SIG-M5 (cell line): ENCODE data around the gene CEACAM21.
"Not testable (repeated sequence)": the region's sequence is repeated elsewhere in the genome, so short reads cannot be mapped to it uniquely, and the experiment has no call there.

Experiments
- DNase-seq: peaks from one replicate; lab custom pipeline; 2025; lab: John Stamatoyannopoulos, UW

CEACAM21 gene

GRCh38 chr19:41549884-41550283, 26.1 kb upstream of the CEACAM21 start:
- no peak for DNase-seq

GRCh38 chr19:41551212-41551610, 24.8 kb upstream of the CEACAM21 start:
- no peak for DNase-seq

- no peak for DNase-seq
These were observed 24.3 kb upstream of the CEACAM21 start for GRCh38 chr19:41551711-41552110.

- DNase-seq, result no peak
These were observed 23.4 kb upstream of the CEACAM21 start for GRCh38 chr19:41552558-41552957.

- DNase-seq, result no peak
These were observed 22.2 kb upstream of the CEACAM21 start for GRCh38 chr19:41553804-41554203.

GRCh38 chr19:41554907-41555306, 21.1 kb upstream of the CEACAM21 start:
- DNase-seq, result no peak

- DNase-seq, result no peak
These were observed 20.2 kb upstream of the CEACAM21 start for GRCh38 chr19:41555748-41556147.

- no peak for DNase-seq
These were observed 12.0 kb upstream of the CEACAM21 start for GRCh38 chr19:41563854-41564514.

- DNase-seq, result no peak
These were observed 11.2 kb upstream of the CEACAM21 start for GRCh38 chr19:41564515-41565378.

GRCh38 chr19:41565379-41565720, 10.6 kb upstream of the CEACAM21 start:
- DNase-seq, result no peak

- DNase-seq, result no peak
These were observed 10.0 kb upstream of the CEACAM21 start for GRCh38 chr19:41566001-41566400.

GRCh38 chr19:41569481-41570150, 6.3 kb upstream of the CEACAM21 start:
- DNase-seq, result no peak

- DNase-seq, result no peak
These were observed 5.8 kb upstream of the CEACAM21 start for GRCh38 chr19:41570179-41570578.

- DNase-seq, result no peak
These were observed 5.3 kb upstream of the CEACAM21 start for GRCh38 chr19:41570639-41571112.

- no peak for DNase-seq
These were observed 1.3 kb downstream of the CEACAM21 start for GRCh38 chr19:41577144-41577830.

- DNase-seq, result no peak
These were observed 1.9 kb downstream of the CEACAM21 start for GRCh38 chr19:41577833-41578232.

GRCh38 chr19:41578886-41579285, 2.9 kb downstream of the CEACAM21 start:
- no peak for DNase-seq

GRCh38 chr19:41581068-41581467, 5.1 kb downstream of the CEACAM21 start:
- DNase-seq, result not testable (repeated sequence)

GRCh38 chr19:41582577-41583182, 6.7 kb downstream of the CEACAM21 start:
- not testable (repeated sequence) for DNase-seq

- DNase-seq, result no peak
These were observed 8.4 kb downstream of the CEACAM21 start for GRCh38 chr19:41584260-41584810.

- DNase-seq, result no peak
These were observed 9.0 kb downstream of the CEACAM21 start for GRCh38 chr19:41584931-41585330.
